Muscle of arm (tissue), 12 donors: ENCODE data around the gene MGLL. TPM values are rescaled to one million over a fixed set of nuclear protein-coding genes. Genes with fewer than 3 reads are reported as not detected.

ENCODE experiments used
- DNase-seq: peaks from one replicate; pipeline ENCODE4 v3.0.0-alpha.2; 2013
- polyA plus RNA-seq, 12 donors: library from polyadenylated mRNA; unstranded; fragments of 120-200 nt; gene quantifications; one replicate each; pipeline ENCODE4 v1.2.1, GENCODE V29; 2013; ENCODE audit not compliant: insufficient read length in 12 of 12

MGLL gene
- polyA plus RNA-seq, 12 donors: 16.2 to 29.9 (median 24.6) TPM; not detected in 1

DNA sequence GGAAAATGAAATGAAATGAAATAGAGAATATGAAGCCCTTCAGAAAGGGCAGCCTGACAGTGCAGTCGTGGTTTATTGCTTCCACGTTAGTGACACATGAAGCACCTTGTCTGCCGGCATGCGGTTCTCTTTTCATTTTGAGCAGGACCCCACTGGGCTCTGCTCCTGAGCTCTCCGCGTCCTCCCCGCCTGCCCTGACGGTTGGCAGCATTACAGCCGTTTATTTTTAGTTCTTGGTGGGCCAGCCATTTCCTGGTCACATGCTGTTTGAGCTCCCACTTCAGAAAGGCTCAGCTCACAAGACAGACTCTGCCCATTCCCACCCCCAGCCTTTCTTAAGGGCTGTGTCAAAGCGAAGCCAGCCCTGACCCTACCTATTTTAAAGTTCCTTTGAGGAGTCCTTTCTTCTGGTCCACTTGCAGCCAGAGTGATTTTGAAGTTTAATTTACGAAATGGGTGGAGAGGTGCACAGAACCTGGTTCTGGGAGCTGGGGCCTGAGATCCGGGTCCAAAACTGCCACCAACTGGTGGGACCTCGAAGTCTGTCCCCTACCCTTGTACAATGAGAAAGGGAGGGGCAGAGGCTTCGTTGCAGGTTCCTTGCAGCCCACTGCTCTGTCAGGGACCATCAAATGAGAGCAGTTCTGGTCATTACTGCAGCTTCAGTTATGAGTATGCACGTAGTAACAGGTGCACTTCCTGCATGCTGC is 60.1 kb downstream of the MGLL start:
- peak; percentile 69 for DNase-seq

DNA sequence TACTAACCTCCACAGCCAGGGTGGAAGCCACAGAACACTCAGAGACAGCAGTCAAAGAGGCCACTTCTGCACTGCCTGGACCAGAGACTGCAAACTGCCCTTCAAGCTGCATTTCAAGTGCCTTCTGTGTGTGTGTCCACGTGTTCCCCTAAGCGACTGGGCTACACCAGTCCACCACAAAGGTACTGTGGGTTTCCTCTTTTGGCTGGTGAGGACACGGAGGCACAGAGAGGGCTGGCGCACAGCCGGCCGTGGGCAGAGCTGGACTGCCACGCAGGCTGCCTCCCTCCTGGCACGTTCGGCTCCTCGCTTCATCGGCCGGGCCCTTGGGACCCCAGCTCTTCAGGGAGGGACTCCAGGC is 60.9 kb downstream of the MGLL start:
- no peak for DNase-seq

DNA sequence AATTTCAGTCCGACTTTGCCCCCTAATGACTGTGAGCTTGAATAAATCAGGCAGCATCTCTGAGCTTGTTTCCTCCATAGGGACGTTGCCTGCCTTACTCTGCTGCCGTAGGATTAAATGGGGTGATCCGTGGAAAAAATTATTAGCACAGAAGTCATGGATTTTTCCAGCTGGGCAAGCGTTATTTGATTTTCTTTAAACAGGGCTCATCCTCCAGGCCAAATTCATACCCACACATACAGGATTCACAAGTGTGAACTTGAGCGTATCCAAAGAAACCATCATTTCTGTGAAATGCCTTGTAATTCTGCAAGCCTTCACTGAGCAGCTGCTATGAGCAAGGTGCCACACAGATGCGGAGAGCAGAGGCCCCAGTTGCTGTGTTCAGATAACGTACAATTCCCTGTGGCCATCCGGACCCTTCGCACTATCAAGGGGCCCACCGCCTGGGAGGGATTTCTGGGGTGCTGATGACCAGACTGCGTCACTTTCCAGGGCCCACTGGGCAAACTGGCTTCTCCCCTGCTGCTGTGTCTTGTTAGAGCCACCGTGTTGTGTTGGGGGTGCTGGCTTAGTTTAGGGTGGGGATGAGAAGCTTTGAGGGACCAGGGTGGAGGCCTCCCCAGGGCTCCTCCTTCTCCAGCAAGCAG is 61.4 kb downstream of the MGLL start:
- DNase-seq: no peak

DNA sequence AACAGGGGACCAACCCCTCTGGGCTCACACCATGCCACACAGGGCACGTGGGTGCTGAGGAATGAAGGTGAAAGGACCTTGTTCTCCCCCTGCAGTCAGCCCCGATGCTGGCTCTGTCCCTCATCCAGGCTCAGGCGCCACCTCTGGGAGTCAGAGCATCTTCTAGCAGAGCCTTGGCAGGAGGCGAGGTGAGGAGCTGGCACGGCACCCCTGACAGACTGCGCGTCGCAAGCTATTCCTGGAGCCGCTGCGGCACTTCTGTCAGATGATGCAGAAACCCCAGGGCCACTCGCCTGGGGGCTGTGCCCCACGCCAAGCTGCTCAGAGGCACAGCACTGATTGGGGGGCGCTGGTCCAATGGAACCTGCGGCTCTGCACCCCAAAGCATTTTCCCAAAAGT is 62.0 kb downstream of the MGLL start:
- no peak for DNase-seq

DNA sequence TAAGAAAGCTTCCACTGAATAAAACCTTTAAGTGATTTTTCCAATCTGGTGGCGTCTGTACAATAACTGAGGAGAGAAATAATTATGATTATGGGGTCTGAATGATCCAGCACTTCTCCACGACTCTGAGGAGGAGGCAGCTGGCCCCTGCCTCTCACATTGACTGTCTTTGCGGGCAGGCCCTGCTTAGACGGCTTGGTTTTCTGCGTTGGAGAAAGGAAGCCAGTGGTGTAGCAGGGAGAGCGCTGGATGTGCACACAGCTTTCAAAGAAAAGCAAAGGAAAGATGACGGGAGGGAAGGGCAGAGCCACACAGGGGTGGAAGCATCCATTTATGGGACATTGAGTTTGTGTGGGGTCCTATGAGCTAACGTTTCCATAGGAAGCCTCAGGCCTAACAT is 62.5 kb downstream of the MGLL start:
- DNase-seq: no peak

DNA sequence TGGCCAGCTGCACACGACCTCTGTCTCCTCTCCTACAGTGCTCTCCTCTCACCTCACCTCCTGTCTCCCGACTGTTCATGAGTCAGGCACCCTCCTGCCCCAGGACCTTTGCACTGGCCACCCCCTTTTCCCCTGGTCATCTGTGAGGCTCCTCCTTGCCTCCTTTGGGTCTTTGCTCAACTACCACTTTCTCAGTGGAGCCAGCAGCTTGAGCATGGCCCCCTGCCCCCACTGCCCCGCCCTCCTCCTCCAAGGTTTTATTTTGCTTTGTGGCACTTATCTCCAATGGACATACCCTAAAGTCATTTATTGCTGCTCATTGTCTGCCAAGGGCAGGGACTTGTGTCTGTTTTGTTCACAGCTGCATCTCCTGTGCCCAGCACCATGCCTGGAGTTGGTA is 64.3 kb downstream of the MGLL start:
- no peak for DNase-seq

DNA sequence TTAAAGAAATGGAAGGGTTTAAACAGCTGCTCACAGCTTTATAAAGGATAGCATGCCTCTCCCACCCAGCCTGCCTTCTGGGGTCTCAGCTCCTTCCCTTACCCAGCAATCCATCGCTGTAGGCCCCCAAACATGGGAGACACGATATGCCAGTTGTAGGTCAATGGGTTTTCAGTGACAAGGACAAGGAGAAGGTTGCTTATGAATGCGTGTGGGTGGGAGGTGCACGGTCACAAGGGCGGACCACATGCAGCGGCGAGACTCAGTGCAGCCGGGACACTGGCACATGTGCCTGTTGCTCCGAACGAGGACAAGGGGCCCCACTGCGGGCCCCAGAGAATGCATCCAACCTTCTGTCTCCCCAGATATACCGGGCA is 67.0 kb downstream of the MGLL start:
- no peak for DNase-seq

DNA sequence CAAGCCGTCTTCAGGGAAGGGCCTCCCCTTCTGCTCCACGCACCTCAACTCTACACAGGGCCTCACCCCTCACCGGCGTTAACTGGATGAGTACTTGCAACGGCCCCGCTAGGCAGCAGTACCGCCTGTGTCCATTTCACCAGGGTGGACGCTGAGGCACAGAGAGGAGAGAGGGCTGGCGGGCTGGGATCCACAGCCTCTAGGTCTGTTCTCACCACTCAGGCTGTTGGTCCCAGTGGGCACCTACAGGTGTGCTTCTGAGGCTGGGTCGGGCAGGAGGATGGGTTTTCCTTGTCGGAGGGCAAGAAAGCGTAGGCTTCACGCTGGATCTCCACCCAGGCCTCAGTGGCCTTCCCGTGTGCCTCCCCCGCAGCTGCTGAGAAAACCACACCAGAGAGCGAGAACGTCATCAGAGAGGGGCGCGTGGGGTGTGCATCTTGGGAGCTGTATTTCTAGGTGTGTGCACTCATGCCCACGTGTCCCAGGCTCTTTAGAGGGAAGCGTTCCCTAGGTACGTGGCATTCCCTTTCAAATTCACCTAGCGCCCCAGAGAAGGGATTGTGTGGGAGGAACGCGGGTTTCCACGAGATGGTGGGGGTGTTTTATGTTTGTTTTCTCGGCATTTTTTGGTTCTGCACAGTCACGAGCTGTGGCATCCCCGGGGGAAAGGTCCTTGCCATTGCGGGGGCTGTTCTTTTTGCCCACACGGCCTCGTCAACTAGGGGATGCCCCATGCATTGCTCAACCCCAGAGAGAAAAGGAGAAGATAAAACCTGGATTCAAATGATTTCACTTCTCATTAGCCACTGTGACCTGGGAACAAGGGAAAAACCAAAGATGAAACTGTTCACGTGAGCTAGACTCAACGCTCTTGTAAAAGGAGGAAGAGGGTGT is 67.7 kb downstream of the MGLL start:
- no peak for DNase-seq

DNA sequence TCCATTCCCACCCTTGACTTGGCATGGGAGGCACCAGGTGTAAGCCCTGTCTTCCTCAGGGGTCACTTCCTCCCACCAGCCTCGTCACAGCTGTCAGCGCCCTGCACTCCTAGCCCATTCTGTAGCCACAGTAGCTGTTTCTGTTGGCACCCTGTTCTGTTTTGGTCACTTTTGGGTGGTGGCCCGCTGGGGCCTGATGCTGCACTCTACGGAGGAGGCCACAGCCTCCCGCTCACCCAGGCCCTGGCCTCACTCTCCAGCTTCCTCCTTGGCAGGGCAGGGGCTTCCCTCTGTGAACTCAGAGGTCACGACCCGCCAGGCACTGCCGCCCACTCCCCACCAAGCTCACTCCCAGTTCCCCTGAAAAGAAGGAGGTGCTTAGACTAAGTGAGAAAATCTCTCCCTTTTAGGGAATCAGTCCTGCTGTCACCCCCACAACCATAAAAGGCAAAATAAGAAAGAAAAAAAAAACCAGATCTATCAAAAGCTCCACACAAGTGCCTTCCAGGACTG is 68.4 kb downstream of the MGLL start:
- DNase-seq: no peak

DNA sequence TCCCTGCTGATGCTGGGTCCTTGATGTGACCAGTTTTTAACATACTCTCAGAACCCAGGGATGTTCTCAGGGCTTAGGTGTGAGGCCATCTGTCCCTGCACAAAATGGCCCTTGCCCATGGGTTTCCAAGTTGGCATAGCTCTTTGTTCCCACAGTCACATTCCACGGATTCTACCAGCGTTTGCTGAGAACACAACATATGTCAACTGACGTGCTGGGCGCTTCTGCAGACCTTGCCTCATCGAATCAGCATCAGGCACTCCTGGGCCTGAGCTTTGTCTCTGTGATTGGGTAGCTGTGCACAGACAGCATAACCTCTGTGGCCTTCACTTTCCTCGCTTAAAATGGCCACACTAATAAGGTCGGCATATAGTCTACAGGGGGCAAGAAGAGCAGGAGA is 69.0 kb downstream of the MGLL start:
- no peak for DNase-seq

DNA sequence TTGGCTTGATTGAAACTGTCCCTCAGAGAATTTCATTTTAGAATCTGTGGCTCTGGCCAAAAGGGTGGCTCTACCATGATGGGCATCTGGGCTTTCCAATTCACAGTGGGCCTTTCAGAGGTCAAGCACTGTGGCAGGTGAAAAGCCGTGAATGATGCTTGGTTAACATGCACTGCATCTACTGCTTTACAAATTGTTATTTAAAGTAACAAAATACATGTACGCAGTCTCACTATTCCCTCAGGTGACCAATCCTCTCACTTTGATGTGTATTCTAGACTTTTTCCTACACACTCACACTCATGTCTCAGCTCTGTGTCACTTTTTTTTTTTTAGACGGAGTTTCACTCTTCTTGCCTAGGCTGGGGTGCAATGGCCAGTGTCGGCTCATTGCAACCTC is 70.5 kb downstream of the MGLL start:
- DNase-seq: no peak

DNA sequence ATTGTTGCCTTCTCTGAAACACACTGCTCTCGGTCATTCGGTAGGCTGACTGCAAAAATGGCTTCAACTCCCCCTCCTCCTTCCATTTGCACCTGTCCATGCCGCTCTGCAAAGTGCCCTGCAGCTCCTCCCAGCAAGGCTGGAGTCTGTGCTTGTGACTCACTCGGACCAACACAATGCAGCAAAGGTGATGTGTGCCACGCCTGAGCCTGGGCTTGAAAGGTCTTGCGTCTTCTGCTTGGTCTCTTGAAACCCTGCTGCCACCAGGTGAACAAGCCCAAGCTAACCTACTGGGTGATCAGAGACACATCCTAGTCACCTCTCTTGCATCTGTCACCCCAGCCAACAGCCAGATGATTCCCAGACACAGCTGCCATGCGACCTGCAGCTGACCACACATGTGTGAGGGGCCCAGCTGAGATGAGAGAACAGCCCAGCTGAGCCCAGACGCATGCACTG is 71.1 kb downstream of the MGLL start:
- no peak for DNase-seq

DNA sequence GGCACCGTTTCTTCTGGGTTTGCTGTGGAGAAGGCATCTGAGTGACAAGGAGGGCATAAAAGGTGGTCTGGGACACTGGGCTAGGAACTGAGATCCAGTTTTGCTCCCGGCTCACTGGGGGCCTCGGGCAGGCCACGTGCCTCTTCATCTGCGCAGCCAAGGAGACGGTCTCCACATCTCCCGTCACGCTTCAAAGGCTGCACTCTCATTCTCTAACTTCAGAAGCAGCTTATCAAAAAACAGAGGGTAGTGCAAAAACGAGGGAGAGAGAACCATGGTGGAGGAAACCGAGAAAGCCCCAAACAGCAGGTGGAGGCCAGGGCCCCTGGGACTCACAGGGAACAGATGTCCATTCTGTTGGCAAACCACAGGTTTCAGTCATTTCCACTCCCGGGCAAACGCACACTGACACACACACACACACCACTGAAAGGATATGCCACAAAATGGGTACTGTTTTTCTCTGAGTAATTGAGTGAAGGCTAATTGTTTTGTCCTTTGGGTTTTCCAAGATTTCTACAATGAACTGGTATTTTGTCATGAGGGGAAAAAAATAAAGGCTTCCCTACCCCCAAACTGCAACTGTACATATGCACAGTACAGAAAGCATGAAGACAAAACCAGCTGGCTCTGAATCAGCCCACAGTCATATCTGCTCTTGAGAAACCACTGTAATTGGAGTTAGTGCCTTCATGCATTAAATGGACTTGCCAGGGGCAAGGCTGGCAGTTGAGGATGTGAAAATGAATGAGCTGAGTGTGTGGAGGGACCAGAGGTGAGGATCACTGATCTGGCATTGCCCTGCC is 71.9 kb downstream of the MGLL start:
- no peak for DNase-seq

DNA sequence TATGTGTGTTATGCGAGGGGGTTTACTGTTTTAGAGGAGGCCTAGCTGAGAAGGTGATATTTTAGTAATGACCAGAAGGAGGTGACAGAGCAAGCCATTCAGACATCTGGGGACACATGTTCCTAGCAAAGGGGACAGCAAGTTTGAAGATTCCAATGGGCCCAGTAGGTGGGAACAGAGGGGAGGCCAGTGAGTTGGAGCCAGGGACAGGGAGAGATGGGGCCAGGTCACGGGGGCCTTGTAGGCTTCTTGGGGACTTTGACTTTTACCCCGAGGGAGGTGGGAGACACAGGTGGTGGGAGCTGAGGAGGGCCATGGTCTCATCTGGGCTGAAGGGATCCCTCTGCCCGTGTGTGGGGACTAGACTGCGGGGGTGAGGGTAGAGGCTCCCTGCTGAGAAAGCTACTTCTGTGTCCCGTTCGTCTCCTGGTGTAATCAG is 72.5 kb downstream of the MGLL start:
- no peak for DNase-seq

DNA sequence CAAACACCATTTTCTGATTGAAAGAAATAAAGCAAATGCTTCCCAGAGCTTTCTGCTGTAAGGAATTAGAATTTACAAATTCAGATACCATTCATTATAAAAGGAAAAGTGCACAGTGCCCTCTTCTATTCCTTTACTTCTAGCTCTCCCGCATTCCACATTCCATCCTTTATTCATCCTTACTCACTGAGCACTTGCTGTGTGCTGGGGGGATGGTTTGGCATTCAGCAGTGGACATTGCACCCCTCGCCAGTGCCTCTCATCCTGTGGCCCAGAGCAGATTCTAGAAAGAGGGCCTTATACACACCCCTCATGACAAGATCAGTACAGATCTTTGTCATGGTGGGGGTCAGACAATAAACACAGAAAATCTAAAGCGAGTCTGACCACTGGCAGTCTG is 73.0 kb downstream of the MGLL start:
- no peak for DNase-seq

DNA sequence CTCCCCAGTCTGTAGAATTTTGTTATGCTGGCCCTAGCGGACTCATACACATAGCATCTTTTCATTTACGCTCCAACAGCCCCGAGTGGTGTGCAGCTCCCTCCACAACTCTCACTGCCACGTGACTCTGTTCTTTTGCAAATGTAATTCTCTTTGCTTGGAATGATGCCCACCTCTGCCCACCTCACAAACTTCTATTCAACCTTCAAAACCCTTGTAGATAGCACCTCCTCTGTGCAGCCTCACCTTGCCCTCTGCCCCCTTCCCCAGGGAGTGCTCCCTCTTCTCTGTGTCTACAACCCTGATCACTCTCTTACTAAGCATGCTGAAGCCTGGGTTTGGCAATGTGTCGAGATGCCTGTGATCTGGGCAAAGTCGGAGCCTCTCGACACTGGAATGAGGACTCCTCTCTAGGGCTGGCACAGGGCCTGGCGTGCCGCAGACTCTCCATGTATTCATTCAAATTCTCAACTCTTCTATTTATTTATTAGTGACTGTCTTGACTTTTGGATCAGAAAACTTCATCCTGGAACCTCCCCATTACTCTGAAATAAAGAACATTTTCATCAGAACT is 73.5 kb downstream of the MGLL start:
- no peak for DNase-seq

DNA sequence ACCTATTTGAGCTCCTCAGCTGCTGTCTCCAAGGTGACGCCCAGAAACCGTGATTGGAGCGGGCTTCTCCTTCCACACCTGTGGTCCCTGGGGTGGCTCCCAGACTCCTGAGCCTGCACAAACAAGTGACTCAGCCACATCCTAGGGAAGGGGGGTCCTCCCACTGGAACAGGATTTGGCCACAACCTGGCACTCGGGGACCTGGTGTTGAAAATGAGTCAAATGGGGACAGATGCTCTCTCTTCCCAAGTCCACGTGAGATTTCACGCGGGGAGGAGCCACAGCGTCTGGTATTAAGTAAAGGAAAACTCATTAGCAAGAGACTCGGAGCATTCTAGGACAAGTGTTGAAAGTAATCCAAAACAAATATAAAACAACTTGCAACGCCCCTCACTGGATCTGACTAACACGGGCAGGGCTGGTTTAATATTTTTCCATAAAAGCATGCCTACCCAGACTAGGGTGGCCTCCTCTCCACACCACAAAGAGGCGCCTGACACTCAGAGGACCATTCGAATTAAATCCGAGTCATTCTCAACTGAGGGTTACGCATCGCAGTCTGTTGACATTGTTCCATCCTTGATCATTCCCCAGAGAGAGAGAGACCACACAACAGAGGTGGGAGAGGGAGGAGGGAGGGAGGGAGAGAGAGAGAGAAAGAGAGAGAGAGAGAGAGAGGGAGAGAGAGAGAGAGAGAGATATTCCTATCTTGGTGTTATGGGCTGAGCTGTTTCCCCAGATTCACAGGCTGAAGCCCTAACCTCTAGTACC is 74.4 kb downstream of the MGLL start:
- no peak for DNase-seq

DNA sequence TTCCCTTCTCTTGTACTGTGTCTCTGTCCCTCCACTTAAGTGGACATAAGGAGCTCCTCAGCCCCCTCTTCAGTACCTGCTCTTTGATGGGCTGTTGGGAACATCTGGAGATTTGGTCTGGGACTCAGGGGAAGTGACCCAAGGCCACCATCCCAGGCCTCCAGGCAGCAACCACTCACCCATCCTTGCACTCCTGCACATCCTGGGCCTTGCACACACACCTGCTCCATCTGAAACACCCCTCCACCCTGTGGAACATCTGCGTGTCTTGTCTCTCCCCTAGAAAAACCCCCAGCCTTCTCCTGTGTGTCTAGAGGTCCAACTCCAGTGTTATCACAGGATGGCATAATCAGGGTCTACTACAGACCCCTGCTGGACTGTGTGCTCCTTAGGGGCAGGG is 75.2 kb downstream of the MGLL start:
- no peak for DNase-seq

DNA sequence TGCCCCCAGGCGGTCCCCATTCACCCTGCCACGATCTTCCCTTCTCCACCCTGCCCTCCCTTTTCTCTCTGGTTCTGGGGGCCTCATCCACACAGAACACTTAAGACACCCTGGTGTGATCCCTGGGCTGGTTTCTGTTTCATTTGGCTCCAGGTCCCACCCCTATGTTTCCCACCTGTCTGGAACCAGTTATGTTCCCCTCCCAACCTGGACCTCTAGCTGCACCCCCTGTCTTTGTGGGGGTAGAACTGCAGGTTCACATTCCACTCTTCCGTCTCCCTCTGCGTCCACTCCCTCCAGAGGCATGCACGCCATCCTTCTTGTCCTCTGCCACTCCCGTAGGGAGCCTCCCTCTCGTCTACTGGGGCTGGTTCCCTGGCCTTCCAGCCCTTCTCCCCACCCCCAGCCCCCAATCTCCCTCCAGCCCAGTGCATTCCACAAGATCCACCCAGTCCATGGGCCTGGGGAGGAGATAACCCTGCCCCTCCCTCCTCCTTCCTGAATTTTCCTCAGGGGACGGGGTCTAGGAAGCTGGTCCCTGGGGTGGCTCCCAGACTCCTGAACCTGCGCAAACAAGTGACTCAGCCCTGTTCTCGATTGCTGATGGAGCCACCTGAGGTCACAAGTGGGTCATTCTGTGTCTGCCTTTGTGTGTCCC is 75.8 kb downstream of the MGLL start:
- no peak for DNase-seq
